Measurements from ENCODE around the gene SPOCK2.

Gene SPOCK2

GRCh38 chr10:72095195-72095594 lies 6.8 kb upstream of the SPOCK2 start:
- peaks cover 5 to 13% of the 10 kb centered on the region in 2 donors for H3K36me3 ChIP-seq (ENCODE audit: control insufficient read depth in 1 of 2, insufficient read depth in 2 of 2, low read length in 2 of 2)
- H3K27me3 ChIP-seq (ENCODE audit: low read depth, low read length) = no peaks in the 10 kb centered on the region
- no peaks in the 10 kb centered on the region for H3K9me3 ChIP-seq (ENCODE audit: control insufficient read depth in 1 of 2, low read length in 2 of 2)
- H3K4me1 ChIP-seq (ENCODE audit: control insufficient read depth in 1 of 2, insufficient read depth in 2 of 2, low read length in 2 of 2) = no peaks in the 10 kb centered on the region
- no peak overlapping the region for H3K4me3 ChIP-seq (ENCODE audit: low read depth in 1 of 2, low read length in 2 of 2)
- no peak overlapping the region for H3K27ac ChIP-seq (ENCODE audit: low read length)

- Histone ChIP-seq H3K27ac (ENCODE audit: low read length) (no peak overlapping the region), H3K36me3 (ENCODE audit: control insufficient read depth in 1 of 2, insufficient read depth in 2 of 2, low read length in 2 of 2) (peaks cover 5 to 13% of the 10 kb centered on the region in 2 donors), H3K27me3 (ENCODE audit: low read depth, low read length) (no peaks in the 10 kb centered on the region), H3K4me1 (ENCODE audit: control insufficient read depth in 1 of 2, insufficient read depth in 2 of 2, low read length in 2 of 2) (no peaks in the 10 kb centered on the region), H3K9me3 (ENCODE audit: control insufficient read depth in 1 of 2, low read length in 2 of 2) (no peaks in the 10 kb centered on the region), H3K4me3 (ENCODE audit: low read depth in 1 of 2, low read length in 2 of 2) (no peak overlapping the region)
These were observed 6.2 kb upstream of the SPOCK2 start for GRCh38 chr10:72094574-72094973.

GRCh38 chr10:72093450-72093849 lies 5.1 kb upstream of the SPOCK2 start:
- peaks cover 7% of the 10 kb centered on the region for H3K27me3 ChIP-seq (ENCODE audit: low read depth, low read length)
- no peak overlapping the region for H3K27ac ChIP-seq (ENCODE audit: low read length)
- no peak overlapping the region for H3K4me3 ChIP-seq (ENCODE audit: low read depth in 1 of 2, low read length in 2 of 2)
- H3K9me3 ChIP-seq (ENCODE audit: control insufficient read depth in 1 of 2, low read length in 2 of 2) = no peaks in the 10 kb centered on the region
- peaks cover 0 to 7% of the 10 kb centered on the region in 2 donors for H3K4me1 ChIP-seq (ENCODE audit: control insufficient read depth in 1 of 2, insufficient read depth in 2 of 2, low read length in 2 of 2)
- peaks cover 5 to 13% of the 10 kb centered on the region in 2 donors for H3K36me3 ChIP-seq (ENCODE audit: control insufficient read depth in 1 of 2, insufficient read depth in 2 of 2, low read length in 2 of 2)

- Histone ChIP-seq H3K4me3 (ENCODE audit: low read depth in 1 of 2, low read length in 2 of 2) (no peak overlapping the region), H3K36me3 (ENCODE audit: control insufficient read depth in 1 of 2, insufficient read depth in 2 of 2, low read length in 2 of 2) (peaks cover 5 to 13% of the 10 kb centered on the region in 2 donors), H3K9me3 (ENCODE audit: control insufficient read depth in 1 of 2, low read length in 2 of 2) (no peaks in the 10 kb centered on the region), H3K27me3 (ENCODE audit: low read depth, low read length) (peaks cover 11% of the 10 kb centered on the region), H3K4me1 (ENCODE audit: control insufficient read depth in 1 of 2, insufficient read depth in 2 of 2, low read length in 2 of 2) (peaks cover 0 to 11% of the 10 kb centered on the region in 2 donors), H3K27ac (ENCODE audit: low read length) (no peak overlapping the region)
These were observed 4.6 kb upstream of the SPOCK2 start for GRCh38 chr10:72092987-72093386.

GRCh38 chr10:72092171-72092924 lies 4.0 kb upstream of the SPOCK2 start:
- Histone ChIP-seq H3K4me3 (ENCODE audit: low read depth in 1 of 2, low read length in 2 of 2) (no peak overlapping the region), H3K27ac (ENCODE audit: low read length) (no peak overlapping the region), H3K9me3 (ENCODE audit: control insufficient read depth in 1 of 2, low read length in 2 of 2) (no peaks in the 10 kb centered on the region), H3K4me1 (ENCODE audit: control insufficient read depth in 1 of 2, insufficient read depth in 2 of 2, low read length in 2 of 2) (peaks cover 0 to 18% of the 10 kb centered on the region in 2 donors), H3K36me3 (ENCODE audit: control insufficient read depth in 1 of 2, insufficient read depth in 2 of 2, low read length in 2 of 2) (peaks cover 5 to 13% of the 10 kb centered on the region in 2 donors), H3K27me3 (ENCODE audit: low read depth, low read length) (peaks cover 14% of the 10 kb centered on the region)

GRCh38 chr10:72090326-72090725 lies 2.0 kb upstream of the SPOCK2 start:
- Histone ChIP-seq H3K27me3 (ENCODE audit: low read depth, low read length) (peaks cover 14% of the 10 kb centered on the region), H3K4me3 (ENCODE audit: low read depth in 1 of 2, low read length in 2 of 2) (no peak overlapping the region), H3K9me3 (ENCODE audit: control insufficient read depth in 1 of 2, low read length in 2 of 2) (no peaks in the 10 kb centered on the region), H3K27ac (ENCODE audit: low read length) (no peak overlapping the region), H3K36me3 (ENCODE audit: control insufficient read depth in 1 of 2, insufficient read depth in 2 of 2, low read length in 2 of 2) (peaks cover 0 to 5% of the 10 kb centered on the region in 2 donors), H3K4me1 (ENCODE audit: control insufficient read depth in 1 of 2, insufficient read depth in 2 of 2, low read length in 2 of 2) (peaks cover 0 to 20% of the 10 kb centered on the region in 2 donors)

GRCh38 chr10:72089618-72090017 lies 1.3 kb upstream of the SPOCK2 start:
- peaks cover 0 to 5% of the 10 kb centered on the region in 2 donors for H3K36me3 ChIP-seq (ENCODE audit: control insufficient read depth in 1 of 2, insufficient read depth in 2 of 2, low read length in 2 of 2)
- no peak overlapping the region for H3K4me3 ChIP-seq (ENCODE audit: low read depth in 1 of 2, low read length in 2 of 2)
- peaks cover 0 to 20% of the 10 kb centered on the region in 2 donors for H3K4me1 ChIP-seq (ENCODE audit: control insufficient read depth in 1 of 2, insufficient read depth in 2 of 2, low read length in 2 of 2)
- H3K27ac ChIP-seq (ENCODE audit: low read length) = no peak overlapping the region
- peaks cover 14% of the 10 kb centered on the region for H3K27me3 ChIP-seq (ENCODE audit: low read depth, low read length)
- no peaks in the 10 kb centered on the region for H3K9me3 ChIP-seq (ENCODE audit: control insufficient read depth in 1 of 2, low read length in 2 of 2)

- peaks cover 0 to 20% of the 10 kb centered on the region in 2 donors for H3K4me1 ChIP-seq (ENCODE audit: control insufficient read depth in 1 of 2, insufficient read depth in 2 of 2, low read length in 2 of 2)
- peak overlapping the region in 1 of 2 donors; percentile 57 for H3K4me3 ChIP-seq (ENCODE audit: low read depth in 1 of 2, low read length in 2 of 2)
- peaks cover 14% of the 10 kb centered on the region for H3K27me3 ChIP-seq (ENCODE audit: low read depth, low read length)
- no peak overlapping the region for H3K27ac ChIP-seq (ENCODE audit: low read length)
- H3K9me3 ChIP-seq (ENCODE audit: control insufficient read depth in 1 of 2, low read length in 2 of 2) = no peaks in the 10 kb centered on the region
- H3K36me3 ChIP-seq (ENCODE audit: control insufficient read depth in 1 of 2, insufficient read depth in 2 of 2, low read length in 2 of 2) = peaks cover 0 to 5% of the 10 kb centered on the region in 2 donors
These were observed 681 bp upstream of the SPOCK2 start for GRCh38 chr10:72088889-72089575.

GRCh38 chr10:72087392-72087968 lies 871 bp downstream of the SPOCK2 start:
- Histone ChIP-seq H3K27me3 (ENCODE audit: low read depth, low read length) (peaks cover 14% of the 10 kb centered on the region), H3K4me3 (ENCODE audit: low read depth in 1 of 2, low read length in 2 of 2) (peak overlapping the region in 1 of 2 donors; percentile 57), H3K27ac (ENCODE audit: low read length) (no peak overlapping the region)

GRCh38 chr10:72086466-72087391 lies 1.6 kb downstream of the SPOCK2 start:
- Histone ChIP-seq H3K4me1 (ENCODE audit: control insufficient read depth in 1 of 2, insufficient read depth in 2 of 2, low read length in 2 of 2) (peaks cover 0 to 20% of the 10 kb centered on the region in 2 donors), H3K27me3 (ENCODE audit: low read depth, low read length) (peaks cover 14% of the 10 kb centered on the region), H3K36me3 (ENCODE audit: control insufficient read depth in 1 of 2, insufficient read depth in 2 of 2, low read length in 2 of 2) (no peaks in the 10 kb centered on the region), H3K27ac (ENCODE audit: low read length) (no peak overlapping the region), H3K4me3 (ENCODE audit: low read depth in 1 of 2, low read length in 2 of 2) (peak overlapping the region in 1 of 2 donors; percentile 57), H3K9me3 (ENCODE audit: control insufficient read depth in 1 of 2, low read length in 2 of 2) (no peaks in the 10 kb centered on the region)

More at GRCh38 chr10:72087392-72087968, 871 bp downstream of the SPOCK2 start:
- no peaks in the 10 kb centered on the region for H3K9me3 ChIP-seq (ENCODE audit: control insufficient read depth in 1 of 2, low read length in 2 of 2)
- peaks cover 0 to 20% of the 10 kb centered on the region in 2 donors for H3K4me1 ChIP-seq (ENCODE audit: control insufficient read depth in 1 of 2, insufficient read depth in 2 of 2, low read length in 2 of 2)
- no peaks in the 10 kb centered on the region for H3K36me3 ChIP-seq (ENCODE audit: control insufficient read depth in 1 of 2, insufficient read depth in 2 of 2, low read length in 2 of 2)
